Measurements from ENCODE around the gene PRPF8. TPM values are rescaled to one million over a fixed set of nuclear protein-coding genes. Genes with fewer than 3 reads are reported as not detected.
A peak's percentile ranks its signal among the peaks of the same experiment; 100 is the strongest.

The PRPF8 gene
- total RNA-seq, 4 donors from 2014 or later, result 176 to 235 (median 194) TPM

DNA sequence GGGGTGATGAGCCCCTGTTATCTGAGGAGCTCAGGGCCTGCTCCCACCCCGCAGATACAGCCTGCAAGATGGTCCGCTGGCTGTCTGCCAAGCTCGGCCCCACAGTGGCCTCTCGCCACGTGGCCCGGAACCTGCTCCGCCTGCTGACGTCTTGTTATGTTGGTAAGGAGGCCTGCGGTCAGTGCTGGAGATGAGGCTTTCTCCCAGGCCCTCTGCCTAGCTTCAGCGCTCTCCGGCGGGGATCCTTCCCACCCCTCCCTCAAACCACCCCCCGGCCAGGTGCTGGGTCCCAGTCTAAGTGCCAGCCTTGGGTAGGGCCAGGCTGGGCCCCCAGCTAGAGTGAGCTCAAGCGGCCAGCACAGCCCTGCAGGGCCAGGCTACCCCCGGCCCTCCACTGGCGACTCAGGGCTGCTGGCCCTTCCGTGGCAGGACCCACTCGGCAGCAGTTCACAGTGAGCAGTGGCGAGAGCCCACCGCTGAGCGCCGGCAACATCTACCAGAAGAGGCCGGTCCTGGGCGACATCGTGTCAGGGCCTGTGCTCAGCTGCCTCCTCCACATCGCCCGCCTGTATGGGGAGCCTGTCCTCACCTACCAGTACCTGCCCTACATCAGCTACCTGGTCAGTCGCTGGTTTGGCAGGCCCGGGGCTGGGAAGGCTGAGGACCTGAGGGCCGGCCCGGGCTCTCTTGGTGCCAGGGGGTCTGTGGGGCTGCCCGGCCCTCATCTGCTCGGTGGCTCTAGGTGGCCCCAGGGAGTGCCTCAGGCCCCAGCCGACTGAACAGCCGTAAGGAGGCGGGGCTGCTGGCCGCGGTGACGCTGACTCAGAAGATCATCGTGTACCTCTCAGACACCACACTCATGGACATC is 45.9 kb upstream of the PRPF8 start:
- DNase-seq (ENCODE audit: low spot score in 2 of 2), result peak; percentile 94 to 96
- Histone ChIP-seq H3K4me1 (peaks cover 0 to 60% (median 20%) of the 10 kb centered on the region in 4 donors), H3K4me3 (peak overlapping the region in 3 of 4 donors; percentile 16 to 43 (median 26)), H3K9me3 (no peaks in the 10 kb centered on the region), H3K27me3 (no peaks in the 10 kb centered on the region), H3K36me3 (peaks cover 4 to 94% (median 6%) of the 10 kb centered on the region in 3 donors), H3K27ac (peak overlapping the region; percentile 87 to 98 (median 92))
- 56 to 79% methylated on average over 15 to 36 of the region's 40 CpGs for WGBS, 2 donors
- TF ChIP-seq CTCF (IDR thresholded peaks at IDR 0.05) (no peak), POLR2A (IDR thresholded peaks at IDR 0.05) (peak; percentile 46 to 73), EP300 (IDR thresholded peaks at IDR 0.05) (peak; percentile 35 to 88)

DNA sequence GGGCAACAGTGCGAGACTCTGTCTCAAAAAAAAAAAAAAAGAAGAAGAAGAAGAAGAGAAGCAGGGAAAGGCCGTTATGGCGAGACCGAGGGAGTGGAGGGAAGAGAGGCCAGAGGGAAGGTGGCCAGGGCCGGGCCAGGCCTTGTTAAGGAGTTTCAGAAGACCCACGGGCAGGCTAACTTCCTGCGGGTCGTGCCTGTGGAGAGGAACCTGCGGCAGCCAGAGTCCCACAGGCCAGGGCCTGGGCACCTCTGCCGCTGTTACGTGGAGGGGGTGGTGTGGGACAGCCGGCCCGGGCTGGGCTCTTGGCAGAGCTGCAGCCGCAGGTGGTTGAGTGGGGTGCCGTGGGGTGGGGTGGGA is 45.3 kb upstream of the PRPF8 start:
- H3K9me3 ChIP-seq, result no peaks in the 10 kb centered on the region
- H3K4me3 ChIP-seq, result peak overlapping the region in 1 of 4 donors; percentile 43
- 49% methylated on average over 9 to 15 of the region's 15 CpGs for WGBS, 2 donors
- TF ChIP-seq CTCF (IDR thresholded peaks at IDR 0.05) (no peak), EP300 (IDR thresholded peaks at IDR 0.05) (no peak), POLR2A (IDR thresholded peaks at IDR 0.05) (no peak)
- H3K27ac ChIP-seq, result peak overlapping the region; percentile 87 to 98 (median 92)
- H3K27me3 ChIP-seq, result no peaks in the 10 kb centered on the region
- H3K4me1 ChIP-seq, result peaks cover 0 to 61% (median 26%) of the 10 kb centered on the region in 4 donors
- no peak for DNase-seq (ENCODE audit: low spot score in 2 of 2)
- H3K36me3 ChIP-seq, result peaks cover 4 to 88% (median 6%) of the 10 kb centered on the region in 3 donors

DNA sequence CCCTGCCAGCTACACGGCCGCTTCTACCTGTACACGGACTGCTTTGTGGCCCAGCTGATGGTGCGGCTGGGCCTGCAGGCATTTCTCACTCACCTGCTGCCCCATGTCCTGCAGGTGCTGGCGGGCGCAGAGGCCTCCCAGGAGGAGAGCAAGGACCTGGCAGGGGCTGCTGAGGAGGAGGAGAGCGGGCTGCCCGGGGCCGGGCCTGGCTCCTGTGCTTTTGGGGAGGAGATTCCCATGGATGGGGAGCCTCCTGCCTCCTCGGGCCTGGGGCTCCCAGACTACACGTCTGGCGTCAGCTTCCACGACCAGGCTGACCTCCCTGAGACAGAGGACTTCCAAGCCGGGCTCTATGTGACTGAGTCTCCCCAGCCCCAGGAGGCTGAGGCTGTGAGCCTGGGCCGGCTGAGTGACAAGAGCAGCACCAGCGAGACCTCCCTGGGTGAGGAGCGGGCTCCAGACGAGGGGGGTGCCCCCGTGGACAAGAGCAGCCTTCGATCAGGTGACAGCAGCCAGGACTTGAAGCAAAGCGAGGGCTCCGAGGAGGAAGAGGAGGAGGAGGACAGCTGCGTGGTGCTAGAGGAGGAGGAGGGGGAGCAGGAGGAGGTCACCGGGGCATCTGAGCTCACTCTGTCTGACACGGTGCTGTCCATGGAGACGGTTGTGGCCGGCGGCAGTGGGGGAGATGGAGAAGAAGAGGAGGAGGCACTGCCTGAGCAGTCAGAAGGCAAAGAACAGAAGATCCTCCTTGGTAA is 43.4 kb upstream of the PRPF8 start:
- peaks cover 0 to 69% (median 4%) of the 10 kb centered on the region in 3 donors for H3K36me3 ChIP-seq
- no peak for DNase-seq (ENCODE audit: low spot score in 2 of 2)
- peak overlapping the region in 1 of 4 donors; percentile 35 for H3K27ac ChIP-seq
- no peaks in the 10 kb centered on the region for H3K27me3 ChIP-seq
- H3K4me1 ChIP-seq, result peaks cover 0 to 76% (median 33%) of the 10 kb centered on the region in 4 donors
- H3K4me3 ChIP-seq, result no peak overlapping the region
- TF ChIP-seq CTCF (IDR thresholded peaks at IDR 0.05) (no peak), EP300 (IDR thresholded peaks at IDR 0.05) (no peak), POLR2A (IDR thresholded peaks at IDR 0.05) (no peak)
- WGBS, 2 donors, result 83 to 86% methylated on average over 18 to 25 of the region's 28 CpGs
- no peaks in the 10 kb centered on the region for H3K9me3 ChIP-seq

DNA sequence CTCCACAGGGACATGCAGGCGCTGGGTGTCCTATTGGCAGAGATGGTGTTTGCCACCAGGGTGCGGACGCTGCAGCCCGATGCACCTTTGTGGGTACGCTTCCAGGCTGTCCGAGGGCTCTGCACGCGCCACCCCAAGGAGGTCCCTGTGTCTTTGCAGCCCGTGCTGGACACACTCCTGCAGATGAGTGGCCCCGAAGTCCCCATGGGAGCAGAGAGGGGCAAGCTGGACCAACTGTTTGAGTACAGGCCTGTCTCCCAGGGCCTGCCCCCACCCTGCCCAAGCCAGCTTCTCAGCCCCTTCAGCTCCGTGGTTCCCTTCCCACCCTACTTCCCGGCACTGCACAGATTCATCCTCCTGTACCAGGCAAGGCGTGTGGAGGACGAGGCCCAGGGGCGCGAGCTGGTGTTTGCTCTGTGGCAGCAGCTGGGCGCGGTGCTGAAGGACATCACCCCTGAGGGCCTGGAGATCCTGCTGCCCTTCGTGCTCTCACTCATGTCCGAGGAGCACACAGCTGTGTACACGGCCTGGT is 42.7 kb upstream of the PRPF8 start:
- no peak for TF ChIP-seq POLR2A (IDR thresholded peaks at IDR 0.05)
- no peak for TF ChIP-seq CTCF (IDR thresholded peaks at IDR 0.05)
- no peak for TF ChIP-seq EP300 (IDR thresholded peaks at IDR 0.05)
- H3K4me1 ChIP-seq, result peaks cover 0 to 80% (median 35%) of the 10 kb centered on the region in 4 donors
- H3K27ac ChIP-seq, result no peak overlapping the region
- no peak overlapping the region for H3K4me3 ChIP-seq
- 89 to 95% methylated on average over 12 to 20 of the region's 21 CpGs for WGBS, 2 donors
- H3K27me3 ChIP-seq, result no peaks in the 10 kb centered on the region
- H3K36me3 ChIP-seq, result peaks cover 0 to 62% (median 4%) of the 10 kb centered on the region in 3 donors
- no peak for DNase-seq (ENCODE audit: low spot score in 2 of 2)
- no peaks in the 10 kb centered on the region for H3K9me3 ChIP-seq
